NB4 (cell line): ENCODE results near the gene HS3ST3A1.
A peak's percentile ranks its signal among the peaks of the same experiment; 100 is the strongest.

Experiments
- DNase-seq: peaks from one replicate; pipeline ENCODE4 v3.0.0; 2010; ENCODE audit warnings: low read depth
- H3K4me3 ChIP-seq: one replicate; pipeline ENCODE4 v1.5.1; 2011; ENCODE audit warnings: mild to moderate bottlenecking, low read depth, low read length, moderate library complexity
- CTCF ChIP-seq: IDR thresholded peaks from one replicate; pipeline ENCODE4 v1.5.1; 2012; ENCODE audit warnings: low read depth, low read length
- MAX ChIP-seq: IDR thresholded peaks from 2 replicates; pipeline ENCODE4 v1.6.1; 2011; ENCODE audit warnings: low read depth, low read length
- MYC ChIP-seq: IDR thresholded peaks from 2 replicates; pipeline ENCODE4 v1.6.1; 2011; ENCODE audit warnings: low read depth, low read length
- POLR2A ChIP-seq: IDR thresholded peaks from 2 replicates; pipeline ENCODE4 v1.6.1; 2011; ENCODE audit warnings: mild to moderate bottlenecking; ENCODE audit not compliant: insufficient read length; ENCODE audit errors: extremely low read depth

The HS3ST3A1 gene

GRCh38 chr17:13475574-13476223 lies 126.0 kb downstream of the HS3ST3A1 start:
- TF ChIP-seq MYC: no peak
- no peak for TF ChIP-seq POLR2A
- no peak for TF ChIP-seq CTCF
- no peak for TF ChIP-seq MAX
- DNase-seq: peak; percentile 6
- no peak overlapping the region for H3K4me3 ChIP-seq

- H3K4me3 ChIP-seq: no peak overlapping the region
- DNase-seq: no peak
- TF ChIP-seq MYC (no peak), MAX (no peak), POLR2A (no peak), CTCF (no peak)
Measured at GRCh38 chr17:13474073-13474800, 127.5 kb downstream of the HS3ST3A1 start.

GRCh38 chr17:13465678-13466077 lies 136.1 kb downstream of the HS3ST3A1 start:
- TF ChIP-seq MAX: no peak
- TF ChIP-seq POLR2A: no peak
- TF ChIP-seq MYC: no peak
- TF ChIP-seq CTCF: no peak
- DNase-seq: no peak
- H3K4me3 ChIP-seq: no peak overlapping the region

GRCh38 chr17:13462673-13463124 lies 139.0 kb downstream of the HS3ST3A1 start:
- DNase-seq: no peak
- TF ChIP-seq CTCF (no peak), MYC (no peak), MAX (no peak), POLR2A (no peak)

GRCh38 chr17:13462146-13462545 lies 139.6 kb downstream of the HS3ST3A1 start:
- no peak for TF ChIP-seq CTCF
- no peak for TF ChIP-seq MAX
- no peak for TF ChIP-seq MYC
- TF ChIP-seq POLR2A: no peak
- DNase-seq: no peak
- H3K4me3 ChIP-seq: no peak overlapping the region

More at GRCh38 chr17:13462673-13463124, 139.0 kb downstream of the HS3ST3A1 start:
- no peak overlapping the region for H3K4me3 ChIP-seq
